ENCODE measurements around the gene GATC. TPM values are rescaled to one million over a fixed set of nuclear protein-coding genes. Genes with fewer than 3 reads are reported as not detected.

The GATC gene
- total and polyA plus RNA-seq, 2 donors (not counting 1 experiment from before 2014, with no cell fraction given): 15.0 to 26.0 TPM

GRCh38 chr12:120438495-120439198 is 7.6 kb upstream of the GATC start:
- Histone ChIP-seq H3K9ac (ENCODE audit: low read length) (peak overlapping the region; percentile 89), H3K4me1 (ENCODE audit: control insufficient read depth in 2 of 2, insufficient read depth in 2 of 2, low read length in 2 of 2) (peaks cover 18 to 20% of the 10 kb centered on the region in 2 donors), H3K4me2 (replicated peaks; ENCODE audit: low read depth, low read length, poor library complexity, severe bottlenecking) (peak overlapping the region; percentile 88), H4K20me1 (ENCODE audit: control insufficient read depth, insufficient read depth, low read length, poor library complexity, severe bottlenecking) (peaks cover 22% of the 10 kb centered on the region), H3K4me3 (ENCODE audit: control extremely low read depth in 1 of 5, extremely low read depth in 1 of 5, insufficient read depth in 1 of 5, low read depth in 2 of 5, low read length in 4 of 5) (peak overlapping the region; percentile 73 to 86 (median 83)), H3K36me3 (replicated peaks in 1 of 2; ENCODE audit: control extremely low read depth in 1 of 2, control insufficient read depth in 1 of 2, extremely low read depth in 1 of 2, insufficient read depth in 2 of 2, low read length in 1 of 2) (peaks cover under 1 to 30% of the 10 kb centered on the region in 2 experiments), H2AFZ (ENCODE audit: insufficient read depth, low read depth, low read length, poor library complexity, severe bottlenecking) (peak overlapping the region; percentile 95), H3K79me2 (ENCODE audit: control insufficient read depth, insufficient read depth, low read length) (peaks cover 37% of the 10 kb centered on the region), H3K27ac (ENCODE audit: low read length in 2 of 2) (peak overlapping the region; percentile 70 to 84), H3K27me3 (replicated peaks in 1 of 4; ENCODE audit: control extremely low read depth in 1 of 4, control insufficient read depth in 3 of 4, insufficient read depth in 4 of 4, low read length in 3 of 4) (no peaks in the 10 kb centered on the region), H3K9me3 (ENCODE audit: control extremely low read depth in 1 of 3, control insufficient read depth in 2 of 3, insufficient read depth in 1 of 3, low read length in 2 of 3) (no peaks in the 10 kb centered on the region)
- H3K9me3 Mint-ChIP-seq (ENCODE audit: insufficient read depth): no peaks in the 10 kb centered on the region
- TF ChIP-seq CTCF (IDR thresholded peaks at IDR 0.05): no peak
- TF ChIP-seq EZH2 (IDR thresholded peaks at IDR 0.05; ENCODE audit: borderline replicate concordance, insufficient read depth, low read depth, low read length, poor library complexity, severe bottlenecking): no peak
- WGBS (ENCODE audit: insufficient coverage): 38% methylated on average over 12 of the region's 17 CpGs
- DNase-seq: no peak
- H3K27ac Mint-ChIP-seq: peak overlapping the region; percentile 96
- H3K27me3 Mint-ChIP-seq: peaks cover 3% of the 10 kb centered on the region
- H3K4me3 Mint-ChIP-seq: peak overlapping the region; percentile 91
- ChIA-PET CTCF (interaction anchor here (0.7 to 1.6 kb wide), 15 partner anchors 11 to 533 kb away, joined by 3 to 7 read pairs (median 4); partner anchors contain the start of genes MLEC, POP5, RNU4-1 and SRSF9), POLR2A (interaction anchor here (0.7 to 1.4 kb wide), 4 partner anchors 97 to 466 kb away, joined by 5 to 7 read pairs (median 6); partner anchors contain the start of gene SIRT4)
- peaks cover 26% of the 10 kb centered on the region for H3K4me1 Mint-ChIP-seq
- intact Hi-C loops (cut with micrococcal nuclease): loop anchor here (1.0 to 10.0 kb wide), 12 partner anchors 8 to 1829 kb away; partner anchors contain the start of genes DYNLL1, GATC, MLEC and POP5
- no peak for ATAC-seq (ENCODE audit: low read depth)
